Prostate gland (tissue), 2 donors: Measurements from ENCODE around the gene TMPO. TPM values are rescaled to one million over a fixed set of nuclear protein-coding genes. Genes with fewer than 3 reads are reported as not detected.
A peak's percentile ranks its signal among the peaks of the same experiment; 100 is the strongest.

Experiments
- DNase-seq: peaks from one replicate; pipeline ENCODE4 v3.0.0-alpha.2; 2019; ENCODE audit warnings: low spot score
- H3K27ac ChIP-seq, 2 donors: fragments of 200-600 bp; sonication (generic); 2 replicates each; pipeline ENCODE4 v1.5.1; 2017 to 2019
- H3K27me3 ChIP-seq: fragments of 200-600 bp; sonication (generic); replicated peaks from 2 replicates; pipeline ENCODE4 v1.5.1; 2019; ENCODE audit not compliant: insufficient read depth
- H3K36me3 ChIP-seq, 2 donors: fragments of 200-600 bp; sonication (generic); 1 replicate in 1 of 2; 2 replicates in 1 of 2; pipeline versions ENCODE4 v1.5.1 to v1.8.1; 2017 to 2019
- H3K4me1 ChIP-seq: fragments of 200-600 bp; sonication (generic); replicated peaks from 2 replicates; pipeline ENCODE4 v1.5.1; 2019
- H3K4me3 ChIP-seq, 2 donors: fragments of 200-600 bp; sonication (generic); 2 replicates each; pipeline ENCODE4 v1.5.1; 2017 to 2019
- H3K9me3 ChIP-seq: fragments of 200-600 bp; sonication (generic); 2 replicates; pipeline ENCODE4 v1.5.1; 2017
- POLR2A ChIP-seq: fragments of 450-650 bp; IDR thresholded peaks from one replicate; pipeline ENCODE4 v1.6.1; 2016; ENCODE audit warnings: antibody characterized with exemption, mild to moderate bottlenecking
- POLR2AphosphoS5 ChIP-seq: sonication (generic); formaldehyde crosslinking; IDR thresholded peaks from one replicate; pipeline ENCODE4 v1.6.1; 2017; ENCODE audit warnings: antibody characterized with exemption
- WGBS: methylation state at CpG from one replicate; pipeline ENCODE4 v1.1.5; 2018; 5-methylcytosine and 5-hydroxymethylcytosine counted together
- intact Hi-C: fragments of 100-400 bp; cut with DNase I; formaldehyde crosslinking; loops from one replicate; pipeline ENCODE4 v1.14.2; 2022
- total RNA-seq, 2 donors: library from RNA; depleted of rRNA; stranded (reverse); fragments of >200 nt; gene quantifications; one replicate each; pipeline ENCODE4 v1.1.0, GENCODE V29; 2016
- TF ChIP-seq, protein P1 (sequence below), 4 experiments: fragments of 200-600 bp in 2 of 4; fragments of 450-650 bp in 2 of 4; sonication (generic) in 2 of 4; IDR thresholded peaks; 1 replicate in 3 of 4; 2 replicates in 1 of 4; pipeline ENCODE4 v1.5.1; 2016 to 2019; ENCODE audit warnings: antibody characterized with exemption in 4 of 4, mild to moderate bottlenecking in 2 of 4, moderate library complexity in 2 of 4

The TMPO gene, protein sequence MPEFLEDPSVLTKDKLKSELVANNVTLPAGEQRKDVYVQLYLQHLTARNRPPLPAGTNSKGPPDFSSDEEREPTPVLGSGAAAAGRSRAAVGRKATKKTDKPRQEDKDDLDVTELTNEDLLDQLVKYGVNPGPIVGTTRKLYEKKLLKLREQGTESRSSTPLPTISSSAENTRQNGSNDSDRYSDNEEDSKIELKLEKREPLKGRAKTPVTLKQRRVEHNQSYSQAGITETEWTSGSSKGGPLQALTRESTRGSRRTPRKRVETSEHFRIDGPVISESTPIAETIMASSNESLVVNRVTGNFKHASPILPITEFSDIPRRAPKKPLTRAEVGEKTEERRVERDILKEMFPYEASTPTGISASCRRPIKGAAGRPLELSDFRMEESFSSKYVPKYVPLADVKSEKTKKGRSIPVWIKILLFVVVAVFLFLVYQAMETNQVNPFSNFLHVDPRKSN
- total RNA-seq, result 10 to 100 TPM; 47.7 to 79.6 TPM

DNA sequence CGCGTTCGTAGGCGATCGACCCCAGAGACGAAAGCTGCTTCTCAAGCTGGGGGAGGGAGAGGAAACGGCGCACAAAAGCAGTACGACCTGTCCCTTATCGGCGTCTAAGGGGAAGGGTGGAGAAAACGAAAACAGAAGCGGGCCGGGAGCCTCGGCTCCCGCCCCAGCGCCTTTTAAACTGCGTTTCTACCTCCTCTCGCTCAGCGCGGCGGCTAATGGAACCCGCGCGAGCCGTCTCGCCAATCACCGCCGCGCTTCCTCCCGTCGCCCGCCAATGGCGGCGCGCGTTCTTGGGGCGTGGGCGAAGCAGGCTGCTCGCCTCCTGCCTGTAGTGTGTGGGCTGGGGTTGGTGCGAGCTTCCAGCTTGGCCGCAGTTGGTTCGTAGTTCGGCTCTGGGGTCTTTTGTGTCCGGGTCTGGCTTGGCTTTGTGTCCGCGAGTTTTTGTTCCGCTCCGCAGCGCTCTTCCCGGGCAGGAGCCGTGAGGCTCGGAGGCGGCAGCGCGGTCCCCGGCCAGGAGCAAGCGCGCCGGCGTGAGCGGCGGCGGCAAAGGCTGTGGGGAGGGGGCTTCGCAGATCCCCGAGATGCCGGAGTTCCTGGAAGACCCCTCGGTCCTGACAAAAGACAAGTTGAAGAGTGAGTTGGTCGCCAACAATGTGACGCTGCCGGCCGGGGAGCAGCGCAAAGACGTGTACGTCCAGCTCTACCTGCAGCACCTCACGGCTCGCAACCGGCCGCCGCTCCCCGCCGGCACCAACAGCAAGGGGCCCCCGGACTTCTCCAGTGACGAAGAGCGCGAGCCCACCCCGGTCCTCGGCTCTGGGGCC is at the start of gene TMPO:
Gene TMPO, plus strand, starts transcription at position 304 of the 824 bp plus-strand sequence. Its CDS starts 278 bp downstream, at position 582.
- H3K27me3 ChIP-seq, result no peaks in the 10 kb centered on the region
- no peaks in the 10 kb centered on the region for H3K4me1 ChIP-seq
- TF ChIP-seq POLR2AphosphoS5 (peak; percentile 91), POLR2A (peak; percentile 91)
- TF ChIP-seq, protein P1, sequence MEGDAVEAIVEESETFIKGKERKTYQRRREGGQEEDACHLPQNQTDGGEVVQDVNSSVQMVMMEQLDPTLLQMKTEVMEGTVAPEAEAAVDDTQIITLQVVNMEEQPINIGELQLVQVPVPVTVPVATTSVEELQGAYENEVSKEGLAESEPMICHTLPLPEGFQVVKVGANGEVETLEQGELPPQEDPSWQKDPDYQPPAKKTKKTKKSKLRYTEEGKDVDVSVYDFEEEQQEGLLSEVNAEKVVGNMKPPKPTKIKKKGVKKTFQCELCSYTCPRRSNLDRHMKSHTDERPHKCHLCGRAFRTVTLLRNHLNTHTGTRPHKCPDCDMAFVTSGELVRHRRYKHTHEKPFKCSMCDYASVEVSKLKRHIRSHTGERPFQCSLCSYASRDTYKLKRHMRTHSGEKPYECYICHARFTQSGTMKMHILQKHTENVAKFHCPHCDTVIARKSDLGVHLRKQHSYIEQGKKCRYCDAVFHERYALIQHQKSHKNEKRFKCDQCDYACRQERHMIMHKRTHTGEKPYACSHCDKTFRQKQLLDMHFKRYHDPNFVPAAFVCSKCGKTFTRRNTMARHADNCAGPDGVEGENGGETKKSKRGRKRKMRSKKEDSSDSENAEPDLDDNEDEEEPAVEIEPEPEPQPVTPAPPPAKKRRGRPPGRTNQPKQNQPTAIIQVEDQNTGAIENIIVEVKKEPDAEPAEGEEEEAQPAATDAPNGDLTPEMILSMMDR (IDR thresholded peaks at IDR 0.05), result peak in 3 of 4 experiments; percentile 21 to 30 (median 22)
- peak; percentile 88 for DNase-seq
- under 1% methylated on average over 88 of the region's 88 CpGs for WGBS
- H3K36me3 ChIP-seq, result no peaks in the 10 kb centered on the region
- H3K27ac ChIP-seq, result peak within 1 kb of the TSS; percentile 96 to 98
- H3K4me3 ChIP-seq, result peak within 1 kb of the TSS; percentile 94 to 97
- H3K9me3 ChIP-seq, result no peaks in the 10 kb centered on the region
- intact Hi-C loops, result loop anchor here (1.0 to 2.0 kb wide), 3 partner anchors 12 to 91 kb away; no protein-coding TSS in a partner anchor

DNA sequence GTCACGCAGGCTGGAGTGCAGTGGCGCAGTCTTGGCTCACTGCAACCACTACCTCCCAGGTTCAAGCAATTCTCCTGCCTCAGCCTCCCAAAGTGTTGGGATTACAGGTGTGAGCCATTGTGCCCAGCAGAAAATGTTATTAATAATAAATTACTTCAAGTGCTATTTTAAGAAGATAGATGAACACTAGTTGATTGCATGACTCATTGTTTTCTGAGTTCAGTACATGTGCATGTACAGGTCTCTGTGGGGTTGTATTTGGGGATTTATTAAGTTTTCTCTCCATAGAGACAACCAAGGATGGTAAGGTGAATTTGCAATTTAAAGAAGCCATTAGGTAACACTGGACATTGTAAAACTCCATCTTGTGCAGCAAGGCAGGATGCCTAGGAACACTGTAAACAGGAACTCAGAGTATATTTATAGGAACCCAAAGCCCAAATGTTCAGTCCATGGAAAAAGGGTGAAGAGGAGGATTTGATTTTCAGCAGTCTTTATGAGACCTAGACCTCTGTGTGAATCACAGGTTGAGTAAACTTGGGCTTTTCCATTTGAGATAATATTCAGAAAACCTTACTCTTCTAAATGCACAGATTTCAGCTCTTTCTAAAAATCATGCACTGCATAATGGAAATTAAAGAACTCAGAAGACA is 49.3 kb upstream of the TMPO start:
- Histone ChIP-seq H3K36me3 (no peaks in the 10 kb centered on the region), H3K4me3 (no peak overlapping the region), H3K9me3 (no peaks in the 10 kb centered on the region), H3K27me3 (no peaks in the 10 kb centered on the region), H3K4me1 (no peaks in the 10 kb centered on the region), H3K27ac (no peak overlapping the region)
- WGBS, result 96% methylated on average over 2 of the region's 2 CpGs
- no peak for DNase-seq
- no peak for TF ChIP-seq POLR2A
- intact Hi-C loops, result no loop called here

DNA sequence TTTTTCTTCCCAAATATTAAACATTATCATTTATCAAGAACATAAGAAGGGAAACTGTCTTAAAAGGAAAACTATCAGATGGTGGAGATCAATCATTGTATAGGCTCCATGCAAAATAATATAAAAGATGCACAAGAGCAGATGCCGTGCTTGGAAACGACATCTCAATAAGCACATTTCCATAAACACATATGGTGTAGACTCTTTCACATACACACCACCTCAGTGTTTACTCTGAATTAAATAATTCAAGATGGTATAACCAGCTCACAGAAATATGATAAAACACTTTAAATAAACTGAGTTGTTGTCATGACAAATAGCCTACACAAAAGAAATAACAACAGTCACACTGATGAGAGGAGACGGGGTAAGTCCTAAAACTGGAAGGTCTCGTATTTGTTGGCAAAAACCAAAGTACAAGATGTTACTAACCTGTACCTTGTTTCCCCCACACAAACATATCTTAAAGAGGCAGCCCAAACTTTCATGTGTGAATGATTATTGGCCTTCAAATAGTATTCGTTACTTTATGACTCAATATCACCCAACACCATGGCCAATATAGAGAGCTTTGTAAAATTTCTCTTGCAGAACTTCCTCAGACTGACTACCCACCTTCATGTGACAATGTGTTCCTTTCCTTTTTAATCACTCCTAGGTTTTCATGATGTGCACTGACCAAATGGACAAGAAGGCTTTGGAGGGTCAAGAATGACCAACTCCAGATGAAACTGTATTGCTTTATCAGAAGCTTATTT is 48.6 kb upstream of the TMPO start:
- intact Hi-C loops, result no loop called here
- TF ChIP-seq POLR2AphosphoS5 (no peak), POLR2A (no peak)
- TF ChIP-seq, protein P1 (IDR thresholded peaks at IDR 0.05), result no peak
- Histone ChIP-seq H3K9me3 (no peaks in the 10 kb centered on the region), H3K36me3 (no peaks in the 10 kb centered on the region), H3K27ac (no peak overlapping the region), H3K4me1 (no peaks in the 10 kb centered on the region), H3K27me3 (no peaks in the 10 kb centered on the region), H3K4me3 (no peak overlapping the region)
- 68% methylated on average over 5 of the region's 5 CpGs for WGBS
- no peak for DNase-seq

DNA sequence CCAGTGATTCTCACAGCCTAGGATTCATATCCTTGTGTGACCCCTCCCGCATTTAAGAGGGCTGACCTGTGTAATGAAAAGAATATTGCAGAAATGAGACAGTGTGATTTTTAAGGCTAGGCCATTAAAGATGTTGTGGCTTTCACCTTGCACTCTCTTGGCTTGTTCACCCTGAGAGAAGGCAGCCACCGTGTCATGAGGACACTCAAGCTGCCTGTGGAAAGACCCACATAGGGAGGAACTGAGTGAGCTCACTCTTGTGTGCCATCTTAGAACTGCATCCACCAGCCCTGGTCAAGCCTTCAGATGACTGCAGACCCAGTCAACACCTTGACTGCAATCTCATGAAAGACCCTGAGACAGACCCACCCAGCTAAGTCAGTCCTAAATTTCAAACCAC is 46.3 kb upstream of the TMPO start:
- Histone ChIP-seq H3K27ac (no peak overlapping the region), H3K4me1 (no peaks in the 10 kb centered on the region), H3K4me3 (no peak overlapping the region), H3K36me3 (no peaks in the 10 kb centered on the region), H3K27me3 (no peaks in the 10 kb centered on the region), H3K9me3 (no peaks in the 10 kb centered on the region)
- intact Hi-C loops, result no loop called here
- 91% methylated on average over 2 of the region's 2 CpGs for WGBS
- DNase-seq, result no peak
- TF ChIP-seq, protein P1 (IDR thresholded peaks at IDR 0.05), result no peak
- no peak for TF ChIP-seq POLR2AphosphoS5
- TF ChIP-seq POLR2A, result no peak
